ENCODE results near the gene MYLK2. TPM values are rescaled to one million over a fixed set of nuclear protein-coding genes. Genes with fewer than 3 reads are reported as not detected.

Gene MYLK2
- polyA plus RNA-seq, 4 donors: 0.27 to 0.30 (median 0.28) TPM; not detected in 1

GRCh38 chr20:31835977-31836852 is 17.1 kb downstream of the MYLK2 start:
- Histone ChIP-seq H3K4me1 (ENCODE audit: control insufficient read depth in 3 of 3, insufficient read depth in 2 of 3, low read depth in 1 of 3, low read length in 2 of 3) (peaks cover 0 to 11% (median 0%) of the 10 kb centered on the region in 3 donors), H3K4me3 (ENCODE audit: low read depth in 1 of 3, low read length in 3 of 3) (no peak overlapping the region), H3K9me3 (ENCODE audit: control insufficient read depth in 2 of 2, insufficient read depth in 1 of 2, low read depth in 1 of 2, low read length in 1 of 2) (no peaks in the 10 kb centered on the region), H3K36me3 (ENCODE audit: control insufficient read depth in 3 of 3, insufficient read depth in 2 of 3, low read depth in 1 of 3, low read length in 3 of 3) (no peaks in the 10 kb centered on the region), H3K27ac (ENCODE audit: low read depth in 1 of 3, low read length in 2 of 3) (no peak overlapping the region), H3K27me3 (ENCODE audit: control insufficient read depth in 3 of 3, insufficient read depth in 3 of 3, low read length in 3 of 3) (no peaks in the 10 kb centered on the region)
- 23 to 25% (median 23%) methylated on average over 14 of the region's 14 CpGs for WGBS, 3 donors
- FAIRE-seq (no peak), DNase-seq (peak; percentile 60 to 67)

- no peak for FAIRE-seq
- no peak overlapping the region for H3K27ac ChIP-seq (ENCODE audit: low read depth in 1 of 3, low read length in 2 of 3)
- H3K36me3 ChIP-seq (ENCODE audit: control insufficient read depth in 3 of 3, insufficient read depth in 2 of 3, low read depth in 1 of 3, low read length in 3 of 3): no peaks in the 10 kb centered on the region
- H3K4me1 ChIP-seq (ENCODE audit: control insufficient read depth in 3 of 3, insufficient read depth in 2 of 3, low read depth in 1 of 3, low read length in 2 of 3): peaks cover 0 to 11% (median 0%) of the 10 kb centered on the region in 3 donors
- no peak for DNase-seq
- no peak overlapping the region for H3K4me3 ChIP-seq (ENCODE audit: low read depth in 1 of 3, low read length in 3 of 3)
- no peaks in the 10 kb centered on the region for H3K27me3 ChIP-seq (ENCODE audit: control insufficient read depth in 3 of 3, insufficient read depth in 3 of 3, low read length in 3 of 3)
- WGBS, 3 donors: 69 to 76% (median 76%) methylated on average over 5 of the region's 5 CpGs
- no peaks in the 10 kb centered on the region for H3K9me3 ChIP-seq (ENCODE audit: control insufficient read depth in 2 of 2, insufficient read depth in 1 of 2, low read depth in 1 of 2, low read length in 1 of 2)
Observed at GRCh38 chr20:31836853-31837608, 17.9 kb downstream of the MYLK2 start.

GRCh38 chr20:31837896-31838397 is 18.8 kb downstream of the MYLK2 start:
- 54 to 60% (median 59%) methylated on average over 3 of the region's 3 CpGs for WGBS, 3 donors
- FAIRE-seq (no peak), DNase-seq (no peak)
- H3K27ac ChIP-seq (ENCODE audit: low read depth in 1 of 3, low read length in 2 of 3): no peak overlapping the region
- peaks cover 0 to 11% (median 0%) of the 10 kb centered on the region in 3 donors for H3K4me1 ChIP-seq (ENCODE audit: control insufficient read depth in 3 of 3, insufficient read depth in 2 of 3, low read depth in 1 of 3, low read length in 2 of 3)
- H3K27me3 ChIP-seq (ENCODE audit: control insufficient read depth in 3 of 3, insufficient read depth in 3 of 3, low read length in 3 of 3): no peaks in the 10 kb centered on the region
- H3K9me3 ChIP-seq (ENCODE audit: control insufficient read depth in 2 of 2, insufficient read depth in 1 of 2, low read depth in 1 of 2, low read length in 1 of 2): no peaks in the 10 kb centered on the region
- H3K4me3 ChIP-seq (ENCODE audit: low read depth in 1 of 3, low read length in 3 of 3): no peak overlapping the region
- no peaks in the 10 kb centered on the region for H3K36me3 ChIP-seq (ENCODE audit: control insufficient read depth in 3 of 3, insufficient read depth in 2 of 3, low read depth in 1 of 3, low read length in 3 of 3)

- FAIRE-seq (no peak), DNase-seq (no peak)
- Histone ChIP-seq H3K27me3 (ENCODE audit: control insufficient read depth in 3 of 3, insufficient read depth in 3 of 3, low read length in 3 of 3) (no peaks in the 10 kb centered on the region), H3K27ac (ENCODE audit: low read depth in 1 of 3, low read length in 2 of 3) (no peak overlapping the region), H3K9me3 (ENCODE audit: control insufficient read depth in 2 of 2, insufficient read depth in 1 of 2, low read depth in 1 of 2, low read length in 1 of 2) (no peaks in the 10 kb centered on the region), H3K4me1 (ENCODE audit: control insufficient read depth in 3 of 3, insufficient read depth in 2 of 3, low read depth in 1 of 3, low read length in 2 of 3) (peaks cover 0 to 11% (median 0%) of the 10 kb centered on the region in 3 donors), H3K4me3 (ENCODE audit: low read depth in 1 of 3, low read length in 3 of 3) (no peak overlapping the region), H3K36me3 (ENCODE audit: control insufficient read depth in 3 of 3, insufficient read depth in 2 of 3, low read depth in 1 of 3, low read length in 3 of 3) (no peaks in the 10 kb centered on the region)
- 74 to 85% (median 77%) methylated on average over 9 of the region's 9 CpGs for WGBS, 3 donors
Observed at GRCh38 chr20:31838646-31839292, 19.6 kb downstream of the MYLK2 start.

GRCh38 chr20:31839782-31840487 is 20.8 kb downstream of the MYLK2 start:
- H3K9me3 ChIP-seq (ENCODE audit: control insufficient read depth in 2 of 2, insufficient read depth in 1 of 2, low read depth in 1 of 2, low read length in 1 of 2): no peaks in the 10 kb centered on the region
- DNase-seq (no peak), FAIRE-seq (no peak)
- no peak overlapping the region for H3K4me3 ChIP-seq (ENCODE audit: low read depth in 1 of 3, low read length in 3 of 3)
- peaks cover 0 to 11% (median 0%) of the 10 kb centered on the region in 3 donors for H3K4me1 ChIP-seq (ENCODE audit: control insufficient read depth in 3 of 3, insufficient read depth in 2 of 3, low read depth in 1 of 3, low read length in 2 of 3)
- 62 to 71% (median 64%) methylated on average over 5 of the region's 5 CpGs for WGBS, 3 donors
- no peak overlapping the region for H3K27ac ChIP-seq (ENCODE audit: low read depth in 1 of 3, low read length in 2 of 3)
- no peaks in the 10 kb centered on the region for H3K36me3 ChIP-seq (ENCODE audit: control insufficient read depth in 3 of 3, insufficient read depth in 2 of 3, low read depth in 1 of 3, low read length in 3 of 3)
- H3K27me3 ChIP-seq (ENCODE audit: control insufficient read depth in 3 of 3, insufficient read depth in 3 of 3, low read length in 3 of 3): no peaks in the 10 kb centered on the region

GRCh38 chr20:31840906-31841816 is 22.0 kb downstream of the MYLK2 start:
- Histone ChIP-seq H3K4me1 (ENCODE audit: control insufficient read depth in 3 of 3, insufficient read depth in 2 of 3, low read depth in 1 of 3, low read length in 2 of 3) (peaks cover 0 to 3% (median 0%) of the 10 kb centered on the region in 3 donors), H3K4me3 (ENCODE audit: low read depth in 1 of 3, low read length in 3 of 3) (no peak overlapping the region), H3K36me3 (ENCODE audit: control insufficient read depth in 3 of 3, insufficient read depth in 2 of 3, low read depth in 1 of 3, low read length in 3 of 3) (no peaks in the 10 kb centered on the region), H3K27ac (ENCODE audit: low read depth in 1 of 3, low read length in 2 of 3) (no peak overlapping the region), H3K27me3 (ENCODE audit: control insufficient read depth in 3 of 3, insufficient read depth in 3 of 3, low read length in 3 of 3) (no peaks in the 10 kb centered on the region), H3K9me3 (ENCODE audit: control insufficient read depth in 2 of 2, insufficient read depth in 1 of 2, low read depth in 1 of 2, low read length in 1 of 2) (no peaks in the 10 kb centered on the region)
- WGBS, 3 donors: 67 to 72% (median 69%) methylated on average over 15 of the region's 15 CpGs
- DNase-seq (no peak), FAIRE-seq (no peak)

- Histone ChIP-seq H3K36me3 (ENCODE audit: control insufficient read depth in 3 of 3, insufficient read depth in 2 of 3, low read depth in 1 of 3, low read length in 3 of 3) (no peaks in the 10 kb centered on the region), H3K27me3 (ENCODE audit: control insufficient read depth in 3 of 3, insufficient read depth in 3 of 3, low read length in 3 of 3) (no peaks in the 10 kb centered on the region), H3K4me1 (ENCODE audit: control insufficient read depth in 3 of 3, insufficient read depth in 2 of 3, low read depth in 1 of 3, low read length in 2 of 3) (no peaks in the 10 kb centered on the region), H3K4me3 (ENCODE audit: low read depth in 1 of 3, low read length in 3 of 3) (no peak overlapping the region), H3K27ac (ENCODE audit: low read depth in 1 of 3, low read length in 2 of 3) (no peak overlapping the region), H3K9me3 (ENCODE audit: control insufficient read depth in 2 of 2, insufficient read depth in 1 of 2, low read depth in 1 of 2, low read length in 1 of 2) (no peaks in the 10 kb centered on the region)
- 25 to 50% (median 45%) methylated on average over 8 of the region's 8 CpGs for WGBS, 3 donors
- FAIRE-seq: no peak
- DNase-seq: no peak
Observed at GRCh38 chr20:31841928-31842327, 22.8 kb downstream of the MYLK2 start.
